ENCODE data around the gene ASIC2.

ASIC2 gene

DNA sequence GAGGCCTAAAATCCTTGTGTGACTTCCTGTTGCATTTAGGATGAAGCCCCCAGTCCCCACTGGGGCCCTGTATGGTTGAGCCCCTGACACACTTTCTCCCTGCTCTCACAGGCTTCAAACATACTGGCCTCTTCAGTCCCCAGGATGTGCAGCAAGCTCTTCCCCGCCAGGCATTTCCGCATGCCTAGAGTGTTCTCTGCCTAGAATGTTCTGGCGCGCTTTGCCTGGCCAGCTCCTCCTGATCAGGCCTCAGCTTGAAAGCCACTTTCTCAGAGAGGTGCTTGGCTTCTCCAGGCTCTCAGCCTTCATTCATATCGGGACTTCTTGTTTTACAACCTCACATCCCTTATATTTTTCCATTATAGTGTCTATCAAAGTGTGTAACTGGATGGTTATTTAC, 177.7 kb downstream of the ASIC2 start:
- no peak overlapping the region for H3K4me3 ChIP-seq (ENCODE audit: low read length)
- no peaks in the 10 kb centered on the region for H3K36me3 ChIP-seq (ENCODE audit: control insufficient read depth, insufficient read depth, low read length)
- H3K4me1 ChIP-seq (ENCODE audit: control insufficient read depth, insufficient read depth, low read length): no peaks in the 10 kb centered on the region
- H3K27me3 ChIP-seq (ENCODE audit: control insufficient read depth, insufficient read depth, low read length): no peaks in the 10 kb centered on the region
- H3K9me3 ChIP-seq (ENCODE audit: control insufficient read depth, low read length): no peaks in the 10 kb centered on the region
- no peak overlapping the region for H3K9ac ChIP-seq (ENCODE audit: low read length)

- no peaks in the 10 kb centered on the region for H3K4me1 ChIP-seq (ENCODE audit: control insufficient read depth, insufficient read depth, low read length)
- no peak overlapping the region for H3K9ac ChIP-seq (ENCODE audit: low read length)
- H3K9me3 ChIP-seq (ENCODE audit: control insufficient read depth, low read length): no peaks in the 10 kb centered on the region
- H3K36me3 ChIP-seq (ENCODE audit: control insufficient read depth, insufficient read depth, low read length): no peaks in the 10 kb centered on the region
- no peak overlapping the region for H3K4me3 ChIP-seq (ENCODE audit: low read length)
- H3K27me3 ChIP-seq (ENCODE audit: control insufficient read depth, insufficient read depth, low read length): no peaks in the 10 kb centered on the region
Observed at GRCh38 chr17:33113991-33114370, 179.1 kb downstream of the ASIC2 start.

GRCh38 chr17:33113276-33113990, 179.7 kb downstream of the ASIC2 start:
- Histone ChIP-seq H3K27me3 (ENCODE audit: control insufficient read depth, insufficient read depth, low read length) (no peaks in the 10 kb centered on the region), H3K9ac (ENCODE audit: low read length) (no peak overlapping the region), H3K9me3 (ENCODE audit: control insufficient read depth, low read length) (no peaks in the 10 kb centered on the region), H3K4me1 (ENCODE audit: control insufficient read depth, insufficient read depth, low read length) (no peaks in the 10 kb centered on the region), H3K4me3 (ENCODE audit: low read length) (no peak overlapping the region), H3K36me3 (ENCODE audit: control insufficient read depth, insufficient read depth, low read length) (no peaks in the 10 kb centered on the region)

GRCh38 chr17:33112763-33113162, 180.3 kb downstream of the ASIC2 start:
- H3K27me3 ChIP-seq (ENCODE audit: control insufficient read depth, insufficient read depth, low read length): no peaks in the 10 kb centered on the region
- no peaks in the 10 kb centered on the region for H3K36me3 ChIP-seq (ENCODE audit: control insufficient read depth, insufficient read depth, low read length)
- no peak overlapping the region for H3K4me3 ChIP-seq (ENCODE audit: low read length)
- no peak overlapping the region for H3K9ac ChIP-seq (ENCODE audit: low read length)
- no peaks in the 10 kb centered on the region for H3K9me3 ChIP-seq (ENCODE audit: control insufficient read depth, low read length)
- H3K4me1 ChIP-seq (ENCODE audit: control insufficient read depth, insufficient read depth, low read length): no peaks in the 10 kb centered on the region

- H3K27me3 ChIP-seq (ENCODE audit: control insufficient read depth, insufficient read depth, low read length): peaks cover 3% of the 10 kb centered on the region
- no peaks in the 10 kb centered on the region for H3K4me1 ChIP-seq (ENCODE audit: control insufficient read depth, insufficient read depth, low read length)
- no peak overlapping the region for H3K4me3 ChIP-seq (ENCODE audit: low read length)
- H3K9ac ChIP-seq (ENCODE audit: low read length): no peak overlapping the region
- no peaks in the 10 kb centered on the region for H3K36me3 ChIP-seq (ENCODE audit: control insufficient read depth, insufficient read depth, low read length)
- no peaks in the 10 kb centered on the region for H3K9me3 ChIP-seq (ENCODE audit: control insufficient read depth, low read length)
Observed at GRCh38 chr17:33109336-33110072, 183.6 kb downstream of the ASIC2 start.

- Histone ChIP-seq H3K9ac (ENCODE audit: low read length) (no peak overlapping the region), H3K4me1 (ENCODE audit: control insufficient read depth, insufficient read depth, low read length) (no peaks in the 10 kb centered on the region), H3K4me3 (ENCODE audit: low read length) (no peak overlapping the region), H3K9me3 (ENCODE audit: control insufficient read depth, low read length) (no peaks in the 10 kb centered on the region), H3K27me3 (ENCODE audit: control insufficient read depth, insufficient read depth, low read length) (peaks cover 3% of the 10 kb centered on the region), H3K36me3 (ENCODE audit: control insufficient read depth, insufficient read depth, low read length) (no peaks in the 10 kb centered on the region)
Observed at GRCh38 chr17:33106525-33107165, 186.4 kb downstream of the ASIC2 start.

GRCh38 chr17:33105911-33106310, 187.2 kb downstream of the ASIC2 start:
- Histone ChIP-seq H3K9me3 (ENCODE audit: control insufficient read depth, low read length) (no peaks in the 10 kb centered on the region), H3K27me3 (ENCODE audit: control insufficient read depth, insufficient read depth, low read length) (peaks cover 3% of the 10 kb centered on the region), H3K9ac (ENCODE audit: low read length) (no peak overlapping the region), H3K4me3 (ENCODE audit: low read length) (no peak overlapping the region), H3K4me1 (ENCODE audit: control insufficient read depth, insufficient read depth, low read length) (no peaks in the 10 kb centered on the region), H3K36me3 (ENCODE audit: control insufficient read depth, insufficient read depth, low read length) (no peaks in the 10 kb centered on the region)

GRCh38 chr17:33099906-33100305, 193.2 kb downstream of the ASIC2 start:
- H3K27me3 ChIP-seq (ENCODE audit: control insufficient read depth, insufficient read depth, low read length): no peaks in the 10 kb centered on the region
- no peaks in the 10 kb centered on the region for H3K4me1 ChIP-seq (ENCODE audit: control insufficient read depth, insufficient read depth, low read length)
- no peaks in the 10 kb centered on the region for H3K36me3 ChIP-seq (ENCODE audit: control insufficient read depth, insufficient read depth, low read length)
- H3K9me3 ChIP-seq (ENCODE audit: control insufficient read depth, low read length): no peaks in the 10 kb centered on the region
- no peak overlapping the region for H3K4me3 ChIP-seq (ENCODE audit: low read length)
- H3K9ac ChIP-seq (ENCODE audit: low read length): no peak overlapping the region

GRCh38 chr17:33099252-33099651, 193.8 kb downstream of the ASIC2 start:
- Histone ChIP-seq H3K9ac (ENCODE audit: low read length) (no peak overlapping the region), H3K27me3 (ENCODE audit: control insufficient read depth, insufficient read depth, low read length) (no peaks in the 10 kb centered on the region), H3K36me3 (ENCODE audit: control insufficient read depth, insufficient read depth, low read length) (no peaks in the 10 kb centered on the region), H3K4me3 (ENCODE audit: low read length) (no peak overlapping the region), H3K4me1 (ENCODE audit: control insufficient read depth, insufficient read depth, low read length) (no peaks in the 10 kb centered on the region), H3K9me3 (ENCODE audit: control insufficient read depth, low read length) (no peaks in the 10 kb centered on the region)

GRCh38 chr17:33097411-33097810, 195.7 kb downstream of the ASIC2 start:
- peaks cover 3% of the 10 kb centered on the region for H3K27me3 ChIP-seq (ENCODE audit: control insufficient read depth, insufficient read depth, low read length)
- no peak overlapping the region for H3K9ac ChIP-seq (ENCODE audit: low read length)
- no peaks in the 10 kb centered on the region for H3K36me3 ChIP-seq (ENCODE audit: control insufficient read depth, insufficient read depth, low read length)
- no peaks in the 10 kb centered on the region for H3K4me1 ChIP-seq (ENCODE audit: control insufficient read depth, insufficient read depth, low read length)
- H3K4me3 ChIP-seq (ENCODE audit: low read length): no peak overlapping the region
- H3K9me3 ChIP-seq (ENCODE audit: control insufficient read depth, low read length): no peaks in the 10 kb centered on the region

GRCh38 chr17:33096161-33096560, 196.9 kb downstream of the ASIC2 start:
- Histone ChIP-seq H3K36me3 (ENCODE audit: control insufficient read depth, insufficient read depth, low read length) (no peaks in the 10 kb centered on the region), H3K9ac (ENCODE audit: low read length) (no peak overlapping the region), H3K4me3 (ENCODE audit: low read length) (no peak overlapping the region), H3K27me3 (ENCODE audit: control insufficient read depth, insufficient read depth, low read length) (peaks cover 5% of the 10 kb centered on the region), H3K4me1 (ENCODE audit: control insufficient read depth, insufficient read depth, low read length) (no peaks in the 10 kb centered on the region), H3K9me3 (ENCODE audit: control insufficient read depth, low read length) (no peaks in the 10 kb centered on the region)

DNA sequence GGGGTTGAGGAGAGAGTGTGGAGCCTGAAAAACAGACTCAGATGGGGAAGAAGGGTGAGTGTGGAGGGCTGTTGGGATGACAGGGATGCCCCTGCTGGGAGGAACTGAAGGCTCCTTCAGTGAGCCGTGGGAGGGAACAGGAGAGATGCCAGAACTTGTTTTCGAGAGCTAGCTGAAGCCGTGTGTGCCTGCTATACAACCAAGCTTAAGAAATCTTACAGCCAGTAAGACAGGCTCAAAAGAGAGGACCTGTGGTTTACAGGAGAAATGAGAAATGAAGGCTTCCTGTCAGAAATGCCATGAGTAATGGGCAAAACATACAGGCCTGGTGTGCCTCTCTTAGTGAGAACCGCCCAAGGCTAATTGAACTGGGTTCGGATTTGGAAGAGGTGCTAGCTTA, 201.8 kb downstream of the ASIC2 start:
- H3K4me3 ChIP-seq (ENCODE audit: low read length): no peak overlapping the region
- H3K27me3 ChIP-seq (ENCODE audit: control insufficient read depth, insufficient read depth, low read length): peaks cover 5% of the 10 kb centered on the region
- no peaks in the 10 kb centered on the region for H3K4me1 ChIP-seq (ENCODE audit: control insufficient read depth, insufficient read depth, low read length)
- H3K36me3 ChIP-seq (ENCODE audit: control insufficient read depth, insufficient read depth, low read length): no peaks in the 10 kb centered on the region
- H3K9me3 ChIP-seq (ENCODE audit: control insufficient read depth, low read length): no peaks in the 10 kb centered on the region
- no peak overlapping the region for H3K9ac ChIP-seq (ENCODE audit: low read length)
